Non-pigmented ciliary epithelial cell (primary cell): ENCODE measurements around the gene ZSCAN2.
A peak's percentile ranks its signal among the peaks of the same experiment; 100 is the strongest.
"Not testable (repeated sequence)": the region's sequence is repeated elsewhere in the genome, so short reads cannot be mapped to it uniquely, and the experiment has no call there.

Experiments used
- DNase-seq: peaks from one replicate; pipeline ENCODE4 v3.0.0-alpha.2; 2010; ENCODE audit warnings: low read depth

ZSCAN2 gene

GRCh38 chr15:84600687-84601554 is at the start of gene ZSCAN2:
Gene ZSCAN2, plus strand, starts transcription at chr15:84601009. Its CDS starts 2,919 bp downstream, at chr15:84603928.
- DNase-seq, result peak; percentile 51

- DNase-seq, result not testable (repeated sequence)
Measured at GRCh38 chr15:84551624-84552023, 49.2 kb upstream of the ZSCAN2 start.

GRCh38 chr15:84552896-84553295 is 47.9 kb upstream of the ZSCAN2 start:
- no peak for DNase-seq

- DNase-seq, result not testable (repeated sequence)
Measured at GRCh38 chr15:84556690-84557089, 44.1 kb upstream of the ZSCAN2 start.

- not testable (repeated sequence) for DNase-seq
Measured at GRCh38 chr15:84568021-84568420, 32.8 kb upstream of the ZSCAN2 start.

- DNase-seq, result no peak
Measured at GRCh38 chr15:84570164-84570735, 30.6 kb upstream of the ZSCAN2 start.

- no peak for DNase-seq
Measured at GRCh38 chr15:84572231-84572630, 28.6 kb upstream of the ZSCAN2 start.

- no peak for DNase-seq
Measured at GRCh38 chr15:84575493-84575892, 25.3 kb upstream of the ZSCAN2 start.

- not testable (repeated sequence) for DNase-seq
Measured at GRCh38 chr15:84577891-84578290, 22.9 kb upstream of the ZSCAN2 start.

- DNase-seq, result not testable (repeated sequence)
Measured at GRCh38 chr15:84579261-84579721, 21.5 kb upstream of the ZSCAN2 start.

GRCh38 chr15:84581676-84582428 is 19.0 kb upstream of the ZSCAN2 start:
- DNase-seq, result not testable (repeated sequence)

GRCh38 chr15:84582583-84583157 is 18.1 kb upstream of the ZSCAN2 start:
- no peak for DNase-seq

- not testable (repeated sequence) for DNase-seq
Measured at GRCh38 chr15:84583921-84584320, 16.9 kb upstream of the ZSCAN2 start.

- no peak for DNase-seq
Measured at GRCh38 chr15:84586696-84587095, 14.1 kb upstream of the ZSCAN2 start.

- DNase-seq, result no peak
Measured at GRCh38 chr15:84588053-84588874, 12.5 kb upstream of the ZSCAN2 start.

GRCh38 chr15:84590406-84590805 is 10.4 kb upstream of the ZSCAN2 start:
- no peak for DNase-seq

GRCh38 chr15:84591815-84592214 is 9.0 kb upstream of the ZSCAN2 start:
- DNase-seq, result no peak

GRCh38 chr15:84594617-84595290 is 6.1 kb upstream of the ZSCAN2 start:
- no peak for DNase-seq

- DNase-seq, result no peak
Measured at GRCh38 chr15:84595660-84596059, 5.1 kb upstream of the ZSCAN2 start.

GRCh38 chr15:84597296-84597695 is 3.5 kb upstream of the ZSCAN2 start:
- DNase-seq, result no peak

GRCh38 chr15:84598250-84598649 is 2.6 kb upstream of the ZSCAN2 start:
- DNase-seq, result no peak
